Adipocyte (in vitro differentiated cells): ENCODE results near the gene RBM4.
A peak's percentile ranks its signal among the peaks of the same experiment; 100 is the strongest.
"Not testable (repeated sequence)": the region's sequence is repeated elsewhere in the genome, so short reads cannot be mapped to it uniquely, and the experiment has no call there.

ENCODE experiments used
- DNase-seq: peaks from one replicate; pipeline ENCODE4 v3.0.0-alpha.2; 2015; ENCODE audit warnings: low read depth
- H3K27me3 ChIP-seq: replicated peaks from 2 replicates; pipeline ENCODE4 v1.7.0; 2013; ENCODE audit warnings: mild to moderate bottlenecking, low read length, moderate library complexity; ENCODE audit not compliant: control insufficient read depth, insufficient read depth
- H3K36me3 ChIP-seq: 2 replicates; pipeline ENCODE4 v1.7.0; 2013; ENCODE audit warnings: low read length, mild to moderate bottlenecking, moderate library complexity; ENCODE audit not compliant: control insufficient read depth, insufficient read depth, severe bottlenecking
- H3K4me1 ChIP-seq: 2 replicates; pipeline ENCODE4 v1.7.0; 2013; ENCODE audit warnings: mild to moderate bottlenecking, low read length, moderate library complexity; ENCODE audit not compliant: control insufficient read depth, insufficient read depth
- H3K4me3 ChIP-seq: 2 replicates; pipeline ENCODE4 v1.7.0; 2013; ENCODE audit warnings: mild to moderate bottlenecking, low read length, moderate library complexity
- H3K9ac ChIP-seq: 2 replicates; pipeline ENCODE4 v1.7.0; 2013; ENCODE audit warnings: mild to moderate bottlenecking, low read length, moderate library complexity
- H3K9me3 ChIP-seq: 2 replicates; pipeline ENCODE4 v1.7.0; 2013; ENCODE audit warnings: mild to moderate bottlenecking, low read length, moderate library complexity; ENCODE audit not compliant: control insufficient read depth

Gene RBM4

DNA sequence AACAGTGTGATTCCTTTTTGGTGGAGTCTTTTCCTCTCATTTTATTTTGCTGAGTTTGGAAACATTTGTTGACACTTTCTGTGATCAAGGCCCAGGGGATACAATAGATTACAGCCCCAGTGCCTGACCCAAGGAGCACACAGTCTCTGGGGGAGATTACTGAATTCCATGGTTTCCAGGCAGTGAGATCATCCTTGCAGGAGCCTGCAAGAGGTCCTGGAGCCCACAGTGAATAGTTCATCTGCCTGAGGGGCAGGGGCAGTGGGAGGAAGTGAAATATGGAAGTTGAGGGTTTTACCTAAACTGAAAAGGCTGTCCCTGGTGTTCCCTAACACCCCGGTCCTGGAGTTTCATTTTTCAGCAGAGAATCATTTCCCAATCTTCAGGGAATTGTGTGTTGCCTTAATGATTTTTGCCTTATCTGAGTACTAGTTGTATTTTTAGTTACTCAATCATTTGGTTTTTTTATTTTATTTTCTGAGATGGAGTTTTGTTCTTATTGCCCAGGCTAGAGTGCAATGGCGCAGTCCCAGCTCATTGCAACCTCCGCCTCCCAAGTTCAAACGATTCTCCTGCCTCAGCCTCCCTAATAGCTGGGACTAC, 37.8 kb upstream of the RBM4 start:
- Histone ChIP-seq H3K9ac (peak overlapping the region; percentile 50), H3K36me3 (peaks cover 24% of the 10 kb centered on the region)

DNA sequence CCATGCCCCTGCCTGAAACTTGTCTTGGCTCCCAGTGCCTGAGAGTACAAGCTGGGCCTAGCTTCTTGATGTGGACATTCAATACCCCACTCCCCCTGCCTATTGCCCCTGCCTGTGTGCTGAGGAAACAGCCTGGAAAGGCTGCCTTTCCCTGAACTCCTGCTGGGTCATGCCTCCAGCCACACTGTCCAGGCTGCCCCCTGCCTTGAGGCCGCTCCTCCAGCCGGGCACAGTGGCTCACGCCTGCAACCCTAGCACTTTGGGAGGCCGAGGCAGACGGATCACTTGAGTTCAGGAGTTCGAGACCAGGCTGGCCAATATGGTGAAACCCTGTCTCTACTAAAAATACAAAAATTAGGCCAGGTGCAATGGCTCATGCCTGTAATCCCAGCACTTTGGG, 35.4 kb upstream of the RBM4 start:
- peaks cover 52% of the 10 kb centered on the region for H3K4me1 ChIP-seq
- no peaks in the 10 kb centered on the region for H3K9me3 ChIP-seq
- no peak overlapping the region for H3K4me3 ChIP-seq
- DNase-seq: no peak
- no peaks in the 10 kb centered on the region for H3K27me3 ChIP-seq
- H3K9ac ChIP-seq: no peak overlapping the region
- H3K36me3 ChIP-seq: peaks cover 25% of the 10 kb centered on the region

More for the DNA sequence above, 37.8 kb upstream of the RBM4 start:
- no peaks in the 10 kb centered on the region for H3K9me3 ChIP-seq
- peak; percentile 26 for DNase-seq
- H3K27me3 ChIP-seq: no peaks in the 10 kb centered on the region
- peaks cover 36% of the 10 kb centered on the region for H3K4me1 ChIP-seq
- no peak overlapping the region for H3K4me3 ChIP-seq

DNA sequence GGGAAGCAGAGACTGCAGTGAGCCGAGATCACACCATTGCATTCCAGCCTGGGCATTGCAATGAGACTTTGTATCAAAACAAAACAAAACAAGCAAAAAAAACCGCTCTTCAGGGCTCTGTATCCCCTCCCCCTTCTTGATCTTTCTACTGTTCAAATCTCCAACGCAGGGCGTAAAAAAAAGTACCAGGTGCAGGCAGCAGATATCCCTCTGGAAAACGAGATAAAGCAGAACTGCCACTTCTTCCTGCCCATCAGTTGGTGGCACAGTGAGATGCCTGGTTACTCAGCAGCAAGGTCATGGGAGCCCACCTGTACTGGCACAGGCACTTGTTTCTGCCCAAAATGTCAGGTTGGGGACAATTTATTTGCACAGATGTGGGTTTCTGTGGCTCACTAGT, 34.3 kb upstream of the RBM4 start:
- no peak for DNase-seq
- H3K4me1 ChIP-seq: peaks cover 55% of the 10 kb centered on the region
- H3K9ac ChIP-seq: no peak overlapping the region
- no peaks in the 10 kb centered on the region for H3K27me3 ChIP-seq
- no peaks in the 10 kb centered on the region for H3K9me3 ChIP-seq
- H3K36me3 ChIP-seq: peaks cover 24% of the 10 kb centered on the region
- H3K4me3 ChIP-seq: no peak overlapping the region

DNA sequence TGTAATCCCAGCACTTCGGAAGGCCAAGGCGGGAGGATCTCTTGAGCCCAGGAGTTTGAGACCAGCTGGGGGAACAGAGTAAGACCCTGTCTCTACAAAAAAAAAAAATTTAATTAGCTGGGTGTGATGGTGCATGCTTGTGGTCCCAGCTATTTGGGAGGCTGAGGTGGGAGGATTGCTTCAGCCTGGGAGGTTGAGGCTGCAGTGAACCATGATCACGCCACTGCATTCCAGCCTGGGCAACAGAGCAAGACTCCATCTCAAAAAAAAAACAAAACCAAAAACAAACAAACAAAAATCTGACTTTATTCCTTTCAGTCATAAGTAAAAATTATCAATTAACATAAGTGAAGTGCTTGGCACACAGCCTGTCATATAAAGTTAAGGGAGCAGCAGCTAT, 31.9 kb upstream of the RBM4 start:
- Histone ChIP-seq H3K4me1 (peaks cover 34% of the 10 kb centered on the region), H3K9ac (peak overlapping the region; percentile 39), H3K36me3 (peaks cover 18% of the 10 kb centered on the region)
- H3K27me3 ChIP-seq, DNase-seq, H3K4me3 ChIP-seq, H3K9me3 ChIP-seq: not testable (repeated sequence)

DNA sequence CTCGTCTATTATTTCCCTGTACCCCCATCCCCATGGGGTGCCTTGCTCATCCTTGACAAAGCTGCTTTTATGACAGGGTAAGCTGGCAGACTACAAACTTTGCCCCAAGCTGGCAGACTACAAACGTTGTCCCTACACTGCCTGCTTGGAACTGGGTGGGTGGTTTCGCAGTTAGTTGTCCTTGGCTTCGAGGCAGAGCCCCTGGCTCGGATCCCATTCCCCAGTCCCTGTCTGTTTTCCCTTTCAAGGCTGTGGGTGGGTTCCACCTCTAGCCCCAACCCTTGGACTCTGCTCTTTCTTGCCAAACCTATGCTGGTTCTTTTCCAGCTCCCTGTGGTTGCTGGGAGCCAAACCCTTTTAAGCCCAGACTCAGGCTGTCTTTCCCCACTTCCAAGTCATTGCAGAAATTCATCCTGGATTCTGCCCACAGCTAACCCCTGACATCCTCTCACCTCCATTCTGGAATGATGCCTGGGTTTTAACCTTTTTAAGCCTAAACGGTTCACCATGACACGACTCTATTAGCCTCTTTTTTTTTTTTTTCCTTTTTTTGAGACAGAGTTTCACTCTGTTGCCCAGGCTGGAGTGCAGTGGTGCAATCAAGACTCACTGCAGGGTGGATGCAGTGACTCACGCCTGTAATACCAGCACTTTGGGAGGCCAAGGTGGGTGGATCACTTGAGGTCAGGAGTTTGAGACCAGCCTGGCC, 31.2 kb upstream of the RBM4 start:
- H3K4me3 ChIP-seq: no peak overlapping the region
- H3K9ac ChIP-seq: peak overlapping the region; percentile 39
- H3K36me3 ChIP-seq: peaks cover 18% of the 10 kb centered on the region
- no peaks in the 10 kb centered on the region for H3K9me3 ChIP-seq
- H3K27me3 ChIP-seq: no peaks in the 10 kb centered on the region
- H3K4me1 ChIP-seq: peaks cover 27% of the 10 kb centered on the region
- peak; percentile 72 for DNase-seq

DNA sequence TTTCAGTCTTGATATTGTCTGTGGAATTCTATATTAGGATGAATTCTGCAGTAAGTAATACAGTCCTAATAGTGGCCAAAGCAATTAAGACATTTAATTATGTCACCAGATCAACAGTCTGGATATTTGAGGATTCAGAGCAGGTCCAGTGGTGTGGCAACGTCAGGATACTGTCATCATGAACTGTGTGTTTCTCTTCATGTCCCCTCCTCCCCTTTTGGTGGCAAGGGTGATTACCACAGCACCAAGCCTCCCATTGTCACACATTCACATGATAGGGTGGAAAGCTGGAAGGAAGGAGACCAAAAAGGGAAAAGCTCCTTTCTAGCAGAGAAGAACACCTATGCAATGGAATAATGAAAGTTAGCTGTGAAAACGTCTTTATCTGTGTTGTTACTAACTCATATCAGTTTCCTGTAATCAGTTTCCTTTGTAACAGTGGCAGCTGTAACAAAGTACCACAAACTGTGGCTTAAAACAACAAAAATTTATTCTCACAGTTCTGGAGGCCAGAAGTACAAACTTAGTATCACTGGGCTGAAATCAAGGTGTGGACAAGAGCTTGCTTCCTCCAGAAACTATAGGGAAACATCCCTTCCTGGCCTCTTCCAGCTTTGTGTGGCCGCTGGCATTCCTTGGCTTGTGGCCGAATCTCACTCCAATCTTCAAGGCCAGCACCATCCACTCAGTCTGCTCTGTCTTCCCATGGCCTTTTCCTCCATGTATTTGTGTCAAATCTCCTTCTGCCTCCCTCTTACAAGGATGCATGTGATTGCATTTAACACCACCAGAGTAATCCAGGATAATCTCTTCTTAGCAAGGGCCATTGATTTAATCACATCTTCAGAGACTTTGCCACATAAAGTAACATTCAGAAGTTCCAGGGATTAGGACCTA, 28.5 kb upstream of the RBM4 start:
- Histone ChIP-seq H3K9ac (no peak overlapping the region), H3K4me1 (peaks cover 20% of the 10 kb centered on the region), H3K4me3 (no peak overlapping the region), H3K9me3 (no peaks in the 10 kb centered on the region), H3K27me3 (no peaks in the 10 kb centered on the region), H3K36me3 (peaks cover 9% of the 10 kb centered on the region)
- no peak for DNase-seq

DNA sequence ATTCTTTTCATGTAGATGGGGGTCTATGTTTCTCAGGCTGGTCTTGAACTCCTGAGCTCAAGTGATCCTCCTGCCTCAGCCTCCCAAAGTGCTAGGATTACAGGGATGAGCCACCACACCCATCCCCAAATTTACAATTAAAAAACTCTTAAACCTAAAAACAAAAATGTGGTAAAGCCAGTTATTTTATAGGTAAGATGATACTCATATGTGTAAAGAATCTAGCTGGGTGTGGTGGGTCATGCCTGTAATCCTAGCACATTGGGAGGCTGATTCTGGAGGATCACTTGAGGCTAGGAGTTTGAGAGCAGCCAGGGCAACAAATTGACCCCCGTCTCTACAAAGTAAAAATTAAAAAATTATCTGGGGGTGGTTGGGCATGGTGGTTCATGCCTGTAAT, 26.0 kb upstream of the RBM4 start:
- DNase-seq: no peak
- H3K9me3 ChIP-seq: no peaks in the 10 kb centered on the region
- no peak overlapping the region for H3K9ac ChIP-seq
- no peak overlapping the region for H3K4me3 ChIP-seq
- H3K4me1 ChIP-seq: peaks cover 12% of the 10 kb centered on the region
- H3K36me3 ChIP-seq: no peaks in the 10 kb centered on the region
- no peaks in the 10 kb centered on the region for H3K27me3 ChIP-seq

DNA sequence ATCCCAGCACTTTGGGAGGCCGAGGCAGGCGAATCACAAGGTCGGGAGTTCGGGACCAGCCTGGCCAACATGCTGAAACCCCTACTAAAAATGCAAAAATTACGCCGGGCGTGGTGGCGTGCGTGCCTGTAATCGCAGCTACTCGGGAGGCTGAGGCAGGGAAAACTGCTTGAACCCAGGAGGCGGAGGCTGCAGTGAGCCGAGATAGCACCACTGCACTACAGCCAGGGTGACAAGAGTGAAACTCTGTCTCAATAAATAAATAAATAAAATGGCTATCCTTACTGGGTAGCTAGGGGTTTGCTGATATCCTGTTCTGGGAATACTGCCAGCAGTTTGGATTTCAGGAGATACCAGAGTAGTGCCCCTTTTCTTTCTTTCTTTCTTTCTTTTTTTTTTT, 24.4 kb upstream of the RBM4 start:
- Histone ChIP-seq H3K27me3 (no peaks in the 10 kb centered on the region), H3K4me3 (no peak overlapping the region), H3K9me3 (no peaks in the 10 kb centered on the region), H3K4me1 (peaks cover 12% of the 10 kb centered on the region), H3K9ac (no peak overlapping the region), H3K36me3 (no peaks in the 10 kb centered on the region)
- no peak for DNase-seq

DNA sequence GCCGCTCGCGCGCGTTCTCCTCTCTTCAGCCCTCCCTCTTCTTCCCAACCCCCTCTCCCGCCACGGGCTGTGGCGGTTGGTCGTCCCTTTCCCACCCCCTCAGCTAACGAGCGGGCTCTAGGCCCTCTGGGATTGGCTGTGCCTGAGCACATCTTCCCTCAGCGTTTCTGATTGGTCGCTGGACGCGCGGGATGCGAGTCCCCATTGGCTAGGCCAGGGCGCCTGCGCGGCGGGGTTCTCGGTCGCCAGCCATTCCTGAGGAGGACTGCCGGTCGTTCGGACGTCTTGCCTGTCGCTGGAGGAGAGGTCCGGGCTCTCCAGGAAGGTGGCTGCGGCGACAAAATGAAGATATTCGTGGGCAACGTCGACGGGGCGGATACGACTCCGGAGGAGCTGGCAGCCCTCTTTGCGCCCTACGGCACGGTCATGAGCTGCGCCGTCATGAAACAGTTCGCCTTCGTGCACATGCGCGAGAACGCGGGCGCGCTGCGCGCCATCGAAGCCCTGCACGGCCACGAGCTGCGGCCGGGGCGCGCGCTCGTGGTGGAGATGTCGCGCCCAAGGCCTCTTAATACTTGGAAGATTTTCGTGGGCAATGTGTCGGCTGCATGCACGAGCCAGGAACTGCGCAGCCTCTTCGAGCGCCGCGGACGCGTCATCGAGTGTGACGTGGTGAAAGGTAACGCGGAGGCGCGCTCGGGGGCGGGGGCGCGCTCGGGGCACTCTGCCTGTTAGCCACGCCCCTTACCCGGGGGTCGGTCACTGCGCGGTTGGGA, 21.9 kb upstream of the RBM4 start, which contains the start of gene RBM14:
RBM14 (plus strand) TSS at position 252 of the 776 bp plus-strand sequence; CDS start at position 343, 91 bp downstream.
- H3K9ac ChIP-seq: peak within 1 kb of the TSS; percentile 93
- peaks cover 28% of the 10 kb centered on the region for H3K4me1 ChIP-seq
- H3K27me3 ChIP-seq: no peaks in the 10 kb centered on the region
- H3K36me3 ChIP-seq: no peaks in the 10 kb centered on the region
- peak within 1 kb of the TSS; percentile 89 for H3K4me3 ChIP-seq
- H3K9me3 ChIP-seq: no peaks in the 10 kb centered on the region
- peak; percentile 100 for DNase-seq

DNA sequence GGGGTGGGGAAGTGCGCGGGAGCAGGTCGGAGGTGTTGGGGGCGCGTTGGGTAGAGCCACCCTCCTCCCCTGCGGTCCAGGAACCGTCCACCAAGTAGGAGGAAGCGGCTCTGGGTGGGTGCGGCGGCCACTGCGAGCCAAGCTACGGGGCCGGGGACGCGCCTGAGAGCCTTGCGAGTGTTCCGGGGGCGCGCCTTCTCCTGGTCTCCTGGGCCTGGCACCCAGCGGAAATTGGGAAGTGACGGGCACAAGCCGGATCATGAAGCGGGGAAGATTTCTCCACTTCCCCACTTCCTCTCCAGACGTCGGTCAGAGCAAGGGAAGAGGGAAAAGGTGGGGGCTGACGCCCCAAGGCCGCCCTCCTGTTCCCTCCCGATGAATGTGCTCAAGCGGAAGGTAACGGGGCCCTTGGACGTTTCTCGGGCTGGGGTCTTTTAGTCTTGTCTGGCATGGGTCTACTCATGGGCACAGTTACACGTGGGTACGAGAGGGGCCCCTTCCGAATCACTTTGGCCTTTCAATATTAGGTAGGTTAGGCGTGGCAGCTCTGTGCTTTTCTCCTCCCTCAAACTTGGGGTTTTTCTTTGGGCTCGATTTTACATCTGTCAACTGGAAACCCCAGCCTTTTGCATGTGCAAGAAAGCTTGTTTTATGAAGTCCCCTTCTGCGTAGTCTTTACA, 21.2 kb upstream of the RBM4 start:
- Histone ChIP-seq H3K9ac (peak overlapping the region; percentile 93), H3K9me3 (no peaks in the 10 kb centered on the region), H3K4me3 (peak overlapping the region; percentile 89), H3K4me1 (peaks cover 28% of the 10 kb centered on the region), H3K36me3 (peaks cover under 1% of the 10 kb centered on the region), H3K27me3 (no peaks in the 10 kb centered on the region)
- peak; percentile 79 for DNase-seq
